Caki2 (cell line): Measurements from ENCODE around the gene SLC39A12. TPM values are rescaled to one million over a fixed set of nuclear protein-coding genes. Genes with fewer than 3 reads are reported as not detected.
"Not testable (repeated sequence)": the region's sequence is repeated elsewhere in the genome, so short reads cannot be mapped to it uniquely, and the experiment has no call there.

Source experiments
- DNase-seq: peaks from one replicate; pipeline ENCODE4 v3.0.0-alpha.2; 2015; ENCODE audit warnings: low read depth
- in situ Hi-C: cut with HindIII; loops from 2 replicates; pipeline ENCODE4 v1.10.0; 2016; ENCODE audit warnings: low sequenced_read_pairs, low pct_unique_long_range_greater_than_20kb, mixed read lengths
- total RNA-seq: library from RNA; depleted of rRNA; stranded (reverse); fragments of >200 nt; shearing (Covaris generic); gene quantifications from 2 replicates; pipeline ENCODE4 v1.2.3, GENCODE V29; 2014; ENCODE audit warnings: low replicate concordance; rRNA removed

The SLC39A12 gene
- not detected in 2 replicates for total RNA-seq

DNA sequence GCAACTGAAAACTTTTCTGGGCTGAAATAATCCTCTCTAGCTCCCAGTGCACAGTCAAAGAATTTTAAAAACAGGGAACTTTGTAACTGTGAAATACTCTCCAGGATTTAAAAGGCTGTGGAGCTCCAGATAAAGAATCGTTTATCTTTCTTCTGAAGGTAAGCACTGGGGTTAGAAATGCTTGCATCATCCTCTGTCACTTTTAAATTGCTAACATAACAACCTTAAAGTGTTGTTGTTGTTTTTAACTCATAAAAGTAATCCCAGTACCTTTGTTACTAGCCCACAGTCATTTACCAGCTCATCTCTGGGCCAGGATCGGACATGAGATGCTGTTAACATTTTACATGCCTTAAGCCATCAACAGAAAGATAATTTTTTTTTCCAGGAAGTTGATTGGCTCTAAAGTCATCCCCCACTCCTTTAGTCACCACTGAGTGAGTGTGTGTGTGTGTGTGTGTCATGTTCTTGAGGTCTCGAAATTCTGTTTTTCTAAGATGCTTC is at the start of gene SLC39A12:
Gene SLC39A12, plus strand, starts transcription at position 51 of the 504 bp plus-strand sequence. CDS start 1,359 bp downstream, outside the sequence.
- in situ Hi-C loops = no loop called here
- DNase-seq = peak; percentile 12

DNA sequence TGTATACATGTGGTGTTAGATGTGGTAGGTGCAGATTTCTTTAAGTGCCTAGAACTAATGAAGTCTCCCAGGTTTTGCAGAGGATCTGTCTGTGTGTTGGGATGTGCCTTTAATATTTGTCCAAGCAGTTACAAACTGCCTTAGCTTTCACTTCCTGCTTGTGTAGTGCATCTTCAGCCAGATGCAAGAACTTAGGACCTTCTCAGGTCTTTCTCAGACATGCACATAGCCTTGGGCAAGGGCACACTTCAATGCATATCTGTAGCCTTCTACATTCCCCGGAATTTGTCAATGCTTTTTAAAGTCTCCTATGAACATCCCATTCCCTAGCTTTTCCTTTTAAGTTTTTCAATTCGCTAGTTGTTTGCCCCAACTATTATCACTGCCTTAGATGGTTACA is 47.2 kb upstream of the SLC39A12 start:
- in situ Hi-C loops = no loop called here

DNA sequence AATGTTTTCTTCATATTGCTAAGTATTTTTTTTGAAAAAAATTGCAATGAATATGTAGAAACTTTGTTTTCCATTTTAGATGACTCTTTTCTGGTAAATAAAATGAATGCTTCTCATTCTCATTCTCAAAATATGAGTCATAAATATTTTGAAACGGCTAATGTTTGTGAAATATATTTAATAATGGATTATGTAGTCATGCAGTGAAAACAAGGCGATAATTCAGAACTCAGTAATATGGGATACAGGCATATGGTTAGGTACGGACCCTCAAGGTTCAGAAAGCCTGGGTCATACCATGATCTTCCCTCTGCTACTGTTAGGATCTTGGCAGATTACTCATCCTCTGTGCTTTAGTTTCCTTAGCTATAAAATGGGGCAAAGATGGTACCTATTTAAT is 46.2 kb upstream of the SLC39A12 start:
- DNase-seq = no peak
- in situ Hi-C loops = no loop called here

More for the DNA sequence above, 47.2 kb upstream of the SLC39A12 start:
- no peak for DNase-seq

GRCh38 chr10:17906002-17906401 is 45.7 kb upstream of the SLC39A12 start:
- in situ Hi-C loops = no loop called here
- DNase-seq = no peak

DNA sequence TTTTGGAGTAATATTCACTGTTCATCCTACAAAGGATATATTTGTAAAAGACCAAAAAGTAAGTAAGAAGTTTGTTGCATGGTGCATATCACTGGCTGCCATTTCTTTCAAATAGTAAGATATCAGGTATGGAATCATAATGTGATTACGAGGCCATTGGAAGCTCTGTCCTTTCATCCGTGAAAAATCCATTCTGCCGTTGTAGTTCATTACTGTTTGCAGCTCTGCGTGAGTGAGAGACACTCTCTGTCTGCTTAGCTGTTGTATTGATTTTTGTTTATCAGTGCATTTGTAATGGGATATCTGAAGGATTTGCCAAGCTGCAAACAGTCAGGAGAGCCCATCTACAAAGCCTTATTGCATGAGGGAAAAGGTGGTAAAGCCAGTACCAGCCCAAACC is 44.1 kb upstream of the SLC39A12 start:
- no peak for DNase-seq

DNA sequence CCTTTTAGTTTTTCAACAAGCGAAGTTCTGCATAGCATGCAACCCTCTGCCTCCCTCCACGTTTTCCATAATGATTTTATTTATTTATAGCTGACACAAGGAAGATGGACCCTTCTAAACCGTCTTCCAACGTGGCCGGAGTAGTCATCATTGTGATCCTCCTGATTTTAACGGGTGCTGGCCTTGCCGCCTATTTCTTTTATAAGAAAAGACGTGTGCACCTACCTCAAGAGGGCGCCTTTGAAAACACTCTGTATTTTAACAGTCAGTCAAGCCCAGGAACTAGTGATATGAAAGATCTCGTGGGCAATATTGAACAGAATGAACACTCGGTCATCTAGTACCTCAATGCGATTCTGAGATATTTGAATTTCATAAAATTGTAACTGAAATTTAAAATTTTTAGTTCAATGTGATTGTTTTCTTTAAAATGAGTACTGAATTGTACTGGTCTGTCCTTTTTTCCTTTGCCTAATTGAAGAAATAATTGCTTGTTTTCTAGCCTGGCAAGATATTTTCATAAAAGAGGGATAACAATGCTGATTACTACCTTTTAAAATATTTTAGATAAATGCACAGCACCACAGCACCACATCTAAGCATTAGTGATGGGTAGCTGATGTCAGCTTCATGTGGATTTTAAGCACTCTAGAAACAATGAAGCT is 41.5 kb upstream of the SLC39A12 start:
- in situ Hi-C loops = no loop called here
- peak; percentile 16 for DNase-seq

More for the DNA sequence above, 44.1 kb upstream of the SLC39A12 start:
- in situ Hi-C loops = no loop called here

DNA sequence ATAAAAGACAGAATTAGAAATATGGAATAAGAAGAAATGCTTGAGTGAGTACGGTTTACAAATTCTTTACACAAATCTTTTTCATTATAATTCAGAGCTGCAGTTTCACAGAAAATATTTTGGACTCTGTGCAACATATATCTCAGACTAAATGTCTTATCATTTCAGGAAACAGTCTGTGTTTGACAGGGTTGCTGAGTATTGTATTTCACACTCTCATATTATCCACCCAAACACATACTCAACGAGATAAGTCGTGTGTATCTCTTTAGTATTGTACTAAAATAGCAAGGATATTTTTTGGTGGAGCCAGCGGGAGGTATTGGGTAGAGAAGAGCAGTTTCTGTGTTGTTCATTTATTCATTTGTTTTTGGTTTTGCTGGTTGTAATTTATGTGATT is 39.0 kb upstream of the SLC39A12 start:
- no peak for DNase-seq
- in situ Hi-C loops = no loop called here

- no peak for DNase-seq
- in situ Hi-C loops = no loop called here
Measured at GRCh38 chr10:17913604-17914003, 38.1 kb upstream of the SLC39A12 start.

GRCh38 chr10:17914169-17915045 is 37.3 kb upstream of the SLC39A12 start:
- DNase-seq = no peak
- in situ Hi-C loops = no loop called here

DNA sequence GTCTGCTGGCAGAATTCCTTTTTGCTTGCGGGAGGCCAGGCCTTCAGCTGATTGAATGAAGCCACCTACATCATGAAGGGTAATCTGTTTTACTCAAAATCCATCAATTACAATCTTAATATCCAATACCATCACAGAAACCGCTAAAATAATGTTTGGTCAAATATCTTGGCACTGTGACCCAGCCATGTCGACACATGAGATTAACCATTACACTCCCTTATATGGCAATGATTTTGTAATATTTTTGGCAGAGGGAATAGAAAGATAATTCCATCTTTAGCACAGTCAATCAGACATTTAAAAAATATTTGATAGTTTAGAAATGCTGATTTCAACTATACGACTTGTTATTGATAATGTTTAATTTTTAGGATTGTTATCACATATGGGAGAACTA is 36.5 kb upstream of the SLC39A12 start:
- in situ Hi-C loops = no loop called here
- no peak for DNase-seq

DNA sequence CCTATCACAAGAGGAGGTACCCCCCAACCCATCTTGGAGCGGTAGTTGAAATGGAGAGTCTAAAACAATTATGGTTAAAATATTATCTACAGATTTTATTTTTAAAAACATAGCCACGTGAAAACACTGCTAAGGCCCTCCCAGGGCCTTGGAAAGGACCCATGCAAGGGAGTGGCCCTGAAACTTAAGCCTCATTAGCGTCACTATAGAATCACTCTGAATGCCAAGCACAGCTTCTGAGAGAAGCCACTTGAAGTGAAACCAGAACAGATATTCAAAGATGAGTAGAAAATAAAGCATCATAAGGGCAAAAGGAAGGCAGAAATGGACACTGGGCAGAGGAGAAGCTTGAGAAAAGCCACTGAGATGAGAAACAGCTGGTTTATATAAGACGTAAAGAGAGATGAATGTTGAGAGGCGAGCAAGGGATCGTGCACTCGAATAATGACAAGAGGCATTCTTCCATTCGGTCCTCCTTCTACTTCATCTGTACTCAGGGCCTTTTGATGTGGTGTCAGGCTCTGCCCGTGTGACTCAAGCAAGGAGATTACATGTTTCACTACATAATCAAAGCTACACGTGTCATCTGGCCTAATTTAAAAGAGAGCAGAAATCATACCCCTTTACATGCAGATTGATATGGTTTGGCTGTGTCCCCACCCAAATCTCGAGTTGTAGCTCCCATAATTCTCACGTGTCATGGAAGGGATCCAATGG is 33.4 kb upstream of the SLC39A12 start:
- in situ Hi-C loops = no loop called here
- no peak for DNase-seq

- no peak for DNase-seq
- in situ Hi-C loops = no loop called here
Measured at GRCh38 chr10:17921378-17921777, 30.3 kb upstream of the SLC39A12 start.

- in situ Hi-C loops = no loop called here
- no peak for DNase-seq
Measured at GRCh38 chr10:17923728-17924127, 28.0 kb upstream of the SLC39A12 start.

DNA sequence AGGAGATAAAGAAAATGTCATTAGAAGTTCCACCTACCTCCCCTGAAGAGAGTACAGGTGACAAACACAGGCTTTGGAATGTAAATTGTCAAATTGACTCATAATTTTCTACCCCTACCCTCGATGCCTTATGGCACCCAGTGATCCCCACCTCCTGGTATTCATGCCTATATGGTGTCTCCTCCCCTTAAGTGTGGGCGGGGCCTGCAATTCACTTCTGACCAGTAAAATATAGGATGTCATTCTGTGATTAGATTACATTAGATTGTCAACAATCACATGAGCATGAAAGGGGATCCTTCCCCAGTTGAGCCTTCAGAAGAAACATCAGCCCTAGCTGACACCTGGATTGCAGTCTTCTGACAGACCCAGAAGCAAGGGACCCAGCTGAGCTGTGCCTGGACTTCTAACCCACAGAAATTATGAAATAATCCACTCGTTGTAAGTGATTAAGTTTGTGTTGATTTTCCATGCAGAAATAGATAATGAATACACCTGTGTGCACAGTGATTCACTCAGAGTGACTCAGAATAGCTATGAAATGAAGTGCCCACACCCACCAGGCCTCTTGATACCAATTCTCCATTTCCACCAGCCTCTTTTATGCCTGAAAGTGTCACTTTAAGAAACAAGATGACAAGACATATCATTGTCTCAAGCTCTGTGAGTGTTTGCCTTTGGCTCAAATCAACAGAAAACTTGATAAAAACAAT is 8.5 kb upstream of the SLC39A12 start:
- DNase-seq = no peak
- in situ Hi-C loops = no loop called here

GRCh38 chr10:17950269-17950668 is 1.4 kb upstream of the SLC39A12 start:
- in situ Hi-C loops, DNase-seq: not testable (repeated sequence)

DNA sequence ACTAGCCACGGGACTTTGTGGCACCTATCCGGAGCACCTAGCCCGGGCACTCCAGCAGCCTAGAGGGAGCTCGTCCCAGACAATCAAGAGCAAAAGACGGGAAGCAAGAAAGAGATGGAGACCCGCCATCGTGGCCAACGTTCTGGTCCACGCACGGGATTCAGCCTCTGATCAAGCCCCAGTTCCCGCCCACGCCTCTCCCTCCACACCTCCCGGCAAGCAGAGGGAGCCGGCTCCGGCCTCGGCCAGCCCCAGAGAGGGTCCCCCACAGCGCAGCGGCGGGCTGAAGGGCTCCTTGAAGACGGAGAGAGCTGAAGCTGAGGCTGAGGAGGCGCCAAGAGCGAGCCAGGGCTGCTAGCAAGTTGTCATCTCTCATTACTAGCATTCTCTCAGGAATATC is 992 bp upstream of the SLC39A12 start:
- no peak for DNase-seq
- in situ Hi-C loops = no loop called here

DNA sequence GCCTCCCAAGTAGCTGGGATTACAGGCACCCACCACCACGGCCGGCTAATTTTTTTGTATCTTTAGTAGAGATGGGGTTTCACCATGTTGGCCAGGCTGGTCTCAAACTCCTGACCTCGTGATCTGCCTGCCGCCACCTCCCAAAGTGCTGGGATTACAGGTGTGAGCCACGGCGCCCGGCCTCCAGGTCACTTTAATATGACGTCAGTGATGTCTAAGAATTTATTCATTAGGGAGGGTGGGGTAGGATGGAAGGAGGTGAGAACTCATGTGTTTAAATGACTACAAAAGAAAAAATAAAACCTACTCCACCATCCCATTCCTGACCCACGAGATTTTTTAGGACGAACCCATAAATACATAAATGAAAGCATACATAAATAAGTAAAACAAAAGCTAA is 2.7 kb downstream of the SLC39A12 start:
- DNase-seq, in situ Hi-C loops: not testable (repeated sequence)

DNA sequence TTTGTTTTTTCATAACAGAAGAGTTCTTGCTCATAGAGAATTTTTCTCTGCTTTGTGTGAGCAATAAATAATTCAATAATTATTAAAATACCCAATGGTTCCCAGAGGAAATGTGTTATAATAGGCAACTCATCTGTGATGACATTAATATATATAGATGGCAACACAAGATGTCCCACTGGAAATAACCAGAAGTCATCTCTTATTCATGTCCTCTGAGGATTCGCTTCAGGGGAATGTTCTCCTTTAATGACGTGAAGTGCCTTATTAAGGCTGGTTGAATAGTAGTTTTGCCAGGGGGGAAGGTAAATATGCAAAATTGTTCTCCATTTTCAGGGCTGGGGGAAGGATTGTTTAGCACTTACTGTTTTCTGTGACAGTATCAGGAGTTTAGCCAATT is 3.1 kb downstream of the SLC39A12 start:
- DNase-seq = no peak
- in situ Hi-C loops = no loop called here
